IgD-negative memory B cell (primary cell): ENCODE measurements around the gene INTS1. TPM values are rescaled to one million over a fixed set of nuclear protein-coding genes. Genes with fewer than 3 reads are reported as not detected.

Experiments used
- H3K27ac Mint-ChIP-seq, 3 donors: one replicate each; pipeline ENCODE4 v1.8.0; 2020 to 2022; ENCODE audit warnings: mild to moderate bottlenecking in 3 of 3, mixed read lengths in 3 of 3, moderate library complexity in 1 of 3
- H3K27me3 Mint-ChIP-seq: one replicate; pipeline ENCODE4 v1.8.0; 2021; ENCODE audit warnings: mixed read lengths
- H3K36me3 Mint-ChIP-seq: one replicate; pipeline ENCODE4 v1.8.0; 2020; ENCODE audit warnings: mild to moderate bottlenecking, mixed read lengths
- H3K4me1 Mint-ChIP-seq, 3 donors: one replicate each; pipeline ENCODE4 v1.8.0; 2020 to 2022; ENCODE audit warnings: mixed read lengths in 3 of 3, mild to moderate bottlenecking in 1 of 3
- H3K4me3 Mint-ChIP-seq, 4 donors: one replicate each; pipeline ENCODE4 v1.8.0; 2020 to 2022; ENCODE audit warnings: mild to moderate bottlenecking in 4 of 4, mixed read lengths in 4 of 4, moderate library complexity in 3 of 4
- H3K9me3 Mint-ChIP-seq, 3 donors: one replicate each; pipeline ENCODE4 v1.8.0; 2020 to 2021; ENCODE audit warnings: mixed read lengths in 3 of 3, mild to moderate bottlenecking in 1 of 3
- polyA plus RNA-seq: library from polyadenylated mRNA; unstranded; fragments of 300-500 nt; fragmentation: Illumina TruSeq; gene quantifications from one replicate; pipeline ENCODE4 v1.2.3, GENCODE V29; 2021

The INTS1 gene, protein sequence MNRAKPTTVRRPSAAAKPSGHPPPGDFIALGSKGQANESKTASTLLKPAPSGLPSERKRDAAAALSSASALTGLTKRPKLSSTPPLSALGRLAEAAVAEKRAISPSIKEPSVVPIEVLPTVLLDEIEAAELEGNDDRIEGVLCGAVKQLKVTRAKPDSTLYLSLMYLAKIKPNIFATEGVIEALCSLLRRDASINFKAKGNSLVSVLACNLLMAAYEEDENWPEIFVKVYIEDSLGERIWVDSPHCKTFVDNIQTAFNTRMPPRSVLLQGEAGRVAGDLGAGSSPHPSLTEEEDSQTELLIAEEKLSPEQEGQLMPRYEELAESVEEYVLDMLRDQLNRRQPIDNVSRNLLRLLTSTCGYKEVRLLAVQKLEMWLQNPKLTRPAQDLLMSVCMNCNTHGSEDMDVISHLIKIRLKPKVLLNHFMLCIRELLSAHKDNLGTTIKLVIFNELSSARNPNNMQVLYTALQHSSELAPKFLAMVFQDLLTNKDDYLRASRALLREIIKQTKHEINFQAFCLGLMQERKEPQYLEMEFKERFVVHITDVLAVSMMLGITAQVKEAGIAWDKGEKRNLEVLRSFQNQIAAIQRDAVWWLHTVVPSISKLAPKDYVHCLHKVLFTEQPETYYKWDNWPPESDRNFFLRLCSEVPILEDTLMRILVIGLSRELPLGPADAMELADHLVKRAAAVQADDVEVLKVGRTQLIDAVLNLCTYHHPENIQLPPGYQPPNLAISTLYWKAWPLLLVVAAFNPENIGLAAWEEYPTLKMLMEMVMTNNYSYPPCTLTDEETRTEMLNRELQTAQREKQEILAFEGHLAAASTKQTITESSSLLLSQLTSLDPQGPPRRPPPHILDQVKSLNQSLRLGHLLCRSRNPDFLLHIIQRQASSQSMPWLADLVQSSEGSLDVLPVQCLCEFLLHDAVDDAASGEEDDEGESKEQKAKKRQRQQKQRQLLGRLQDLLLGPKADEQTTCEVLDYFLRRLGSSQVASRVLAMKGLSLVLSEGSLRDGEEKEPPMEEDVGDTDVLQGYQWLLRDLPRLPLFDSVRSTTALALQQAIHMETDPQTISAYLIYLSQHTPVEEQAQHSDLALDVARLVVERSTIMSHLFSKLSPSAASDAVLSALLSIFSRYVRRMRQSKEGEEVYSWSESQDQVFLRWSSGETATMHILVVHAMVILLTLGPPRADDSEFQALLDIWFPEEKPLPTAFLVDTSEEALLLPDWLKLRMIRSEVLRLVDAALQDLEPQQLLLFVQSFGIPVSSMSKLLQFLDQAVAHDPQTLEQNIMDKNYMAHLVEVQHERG (N-terminal part only)
- polyA plus RNA-seq, result 23.4 TPM

- Mint-ChIP-seq H3K27me3 (peaks cover 9% of the 10 kb centered on the region), H3K4me1 (peaks cover 16 to 29% (median 21%) of the 10 kb centered on the region in 3 donors), H3K4me3 (peak within 1 kb of the TSS; percentile 87 to 93 (median 92)), H3K36me3 (no peaks in the 10 kb centered on the region), H3K27ac (peak within 1 kb of the TSS; percentile 53 to 86 (median 55)), H3K9me3 (no peaks in the 10 kb centered on the region)
Observed at GRCh38 chr7:1503816-1504775, at the start of gene INTS1. Gene INTS1, minus strand, starts transcription at chr7:1504389. Its CDS starts 429 bp downstream, at chr7:1503960.

- H3K36me3 Mint-ChIP-seq, result no peaks in the 10 kb centered on the region
- peaks cover 4% of the 10 kb centered on the region for H3K27me3 Mint-ChIP-seq
- no peaks in the 10 kb centered on the region for H3K9me3 Mint-ChIP-seq
- H3K4me3 Mint-ChIP-seq, result no peak overlapping the region
- H3K4me1 Mint-ChIP-seq, result peaks cover 0 to 2% (median 1%) of the 10 kb centered on the region in 3 donors
- no peak overlapping the region for H3K27ac Mint-ChIP-seq
Observed at GRCh38 chr7:1553512-1554210, 49.5 kb upstream of the INTS1 start.

DNA sequence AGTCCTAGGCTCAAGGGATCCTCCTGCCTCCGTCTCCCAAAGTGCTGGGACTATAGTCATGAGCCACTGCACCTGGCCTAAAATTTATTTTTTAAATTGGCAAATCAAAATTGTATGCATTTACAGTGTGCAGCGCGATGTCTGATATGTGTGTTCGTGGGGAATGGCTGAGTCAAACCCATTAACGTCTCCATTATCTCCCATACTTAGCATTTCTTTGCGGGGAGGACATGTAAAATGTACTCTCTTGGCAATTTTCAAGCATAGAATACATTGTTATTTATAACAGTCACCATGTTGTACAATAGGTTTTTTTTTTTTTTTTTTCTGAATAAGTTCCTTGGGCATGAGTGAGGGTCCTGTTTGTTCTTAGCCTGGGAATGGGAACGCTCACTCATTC is 48.0 kb upstream of the INTS1 start:
- H3K9me3 Mint-ChIP-seq, result no peaks in the 10 kb centered on the region
- no peak overlapping the region for H3K27ac Mint-ChIP-seq
- H3K27me3 Mint-ChIP-seq, result peaks cover 4% of the 10 kb centered on the region
- H3K36me3 Mint-ChIP-seq, result no peaks in the 10 kb centered on the region
- peaks cover 0 to 5% (median 2%) of the 10 kb centered on the region in 3 donors for H3K4me1 Mint-ChIP-seq
- H3K4me3 Mint-ChIP-seq, result no peak overlapping the region

DNA sequence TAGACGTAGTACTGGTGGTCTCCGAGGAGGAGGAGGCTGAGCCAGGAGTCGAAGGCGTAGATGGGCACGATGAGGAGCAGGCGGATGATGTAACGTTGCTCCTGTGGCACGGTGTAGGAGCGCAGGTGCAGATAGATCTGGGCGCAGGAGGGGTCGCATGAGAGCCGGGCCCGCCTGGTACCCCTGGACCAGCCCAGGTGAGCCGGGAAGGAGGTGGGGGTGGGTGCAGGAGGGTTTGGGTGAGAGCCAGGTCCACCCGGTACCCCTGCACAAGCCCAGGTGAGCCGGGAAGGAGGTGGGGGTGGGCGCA is 46.6 kb upstream of the INTS1 start:
- no peaks in the 10 kb centered on the region for H3K36me3 Mint-ChIP-seq
- H3K9me3 Mint-ChIP-seq, result no peaks in the 10 kb centered on the region
- H3K27me3 Mint-ChIP-seq, result peaks cover 2% of the 10 kb centered on the region
- H3K4me3 Mint-ChIP-seq, result no peak overlapping the region
- no peak overlapping the region for H3K27ac Mint-ChIP-seq
- peaks cover 0 to 5% (median 0%) of the 10 kb centered on the region in 3 donors for H3K4me1 Mint-ChIP-seq

DNA sequence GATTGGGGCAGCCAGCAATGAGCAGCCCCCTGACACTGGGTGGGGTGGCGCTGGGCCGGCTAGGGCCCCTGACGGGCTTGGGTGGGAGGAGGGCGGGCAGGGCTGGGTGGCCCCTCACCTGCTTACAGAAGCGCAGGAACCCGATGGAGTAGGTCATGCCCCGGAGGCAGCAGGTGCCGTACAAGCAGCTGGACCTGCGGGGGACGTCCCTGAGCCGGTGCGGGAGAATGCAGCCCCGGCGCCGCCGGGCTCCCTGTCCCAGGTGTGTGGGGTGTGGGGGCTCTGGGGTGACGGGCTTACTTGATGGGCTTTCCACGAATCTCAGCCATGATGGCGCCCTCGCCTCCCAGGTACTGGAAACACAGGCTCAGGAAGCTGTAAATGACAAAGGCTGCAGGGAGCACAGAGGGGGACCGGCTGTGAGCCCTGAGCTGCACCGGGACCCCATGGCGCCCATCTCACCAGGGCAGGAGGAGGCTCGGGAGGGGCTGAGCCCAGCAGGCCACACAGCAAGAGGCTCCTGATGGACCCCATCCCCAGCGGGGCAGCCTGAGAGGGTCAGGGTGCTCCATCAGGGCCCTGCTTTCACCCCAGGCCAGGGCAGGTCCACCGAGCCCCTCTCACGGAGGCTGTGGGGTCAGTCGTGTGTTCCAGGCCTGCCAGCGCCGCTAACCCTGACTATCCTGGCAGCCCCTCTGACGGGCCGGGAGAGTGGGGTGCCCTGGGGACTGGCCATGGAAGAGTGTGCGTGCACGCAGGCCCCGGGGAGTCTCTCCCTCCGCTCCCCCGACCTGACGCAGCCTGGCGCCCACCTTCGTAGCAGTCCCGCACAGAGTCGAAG is 46.0 kb upstream of the INTS1 start:
- no peak overlapping the region for H3K27ac Mint-ChIP-seq
- H3K4me1 Mint-ChIP-seq, result peaks cover 0 to 5% (median 0%) of the 10 kb centered on the region in 3 donors
- H3K9me3 Mint-ChIP-seq, result no peaks in the 10 kb centered on the region
- peaks cover 2% of the 10 kb centered on the region for H3K27me3 Mint-ChIP-seq
- no peak overlapping the region for H3K4me3 Mint-ChIP-seq
- no peaks in the 10 kb centered on the region for H3K36me3 Mint-ChIP-seq

DNA sequence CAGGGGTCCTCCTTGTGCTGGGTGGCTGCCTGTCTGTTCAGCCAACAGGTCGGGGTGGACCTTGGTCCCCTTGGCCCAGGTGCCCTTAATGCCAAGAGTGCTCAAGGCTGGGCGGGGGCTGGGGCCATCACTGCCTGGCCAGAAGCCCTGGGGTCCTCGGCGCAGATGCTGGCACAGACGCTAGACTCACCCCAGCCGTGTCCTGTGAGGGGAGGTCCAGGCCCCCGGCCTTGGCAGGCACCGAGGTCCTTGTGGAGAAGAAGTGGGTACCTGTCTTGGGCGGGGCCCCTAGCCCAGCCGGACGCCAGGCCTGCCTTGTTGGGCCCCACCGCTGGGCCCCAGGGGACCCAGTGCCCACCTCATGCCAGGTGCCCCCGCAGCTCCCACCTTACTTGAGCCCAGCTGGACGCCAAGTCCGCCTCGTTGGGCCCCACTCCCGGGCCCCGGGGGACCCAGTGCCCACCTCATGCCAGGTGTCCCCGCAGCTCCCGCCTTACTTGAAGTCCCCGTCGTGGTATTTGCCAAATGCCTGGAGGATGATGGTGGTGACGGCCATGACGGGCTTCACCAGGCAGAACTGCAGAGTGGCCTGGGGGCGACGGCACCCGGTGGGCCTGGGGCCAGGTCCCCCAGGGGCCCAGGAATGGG is 45.3 kb upstream of the INTS1 start:
- H3K27me3 Mint-ChIP-seq, result peaks cover 2% of the 10 kb centered on the region
- no peaks in the 10 kb centered on the region for H3K9me3 Mint-ChIP-seq
- H3K4me3 Mint-ChIP-seq, result no peak overlapping the region
- peaks cover 0 to 5% (median 0%) of the 10 kb centered on the region in 3 donors for H3K4me1 Mint-ChIP-seq
- H3K27ac Mint-ChIP-seq, result no peak overlapping the region
- no peaks in the 10 kb centered on the region for H3K36me3 Mint-ChIP-seq

DNA sequence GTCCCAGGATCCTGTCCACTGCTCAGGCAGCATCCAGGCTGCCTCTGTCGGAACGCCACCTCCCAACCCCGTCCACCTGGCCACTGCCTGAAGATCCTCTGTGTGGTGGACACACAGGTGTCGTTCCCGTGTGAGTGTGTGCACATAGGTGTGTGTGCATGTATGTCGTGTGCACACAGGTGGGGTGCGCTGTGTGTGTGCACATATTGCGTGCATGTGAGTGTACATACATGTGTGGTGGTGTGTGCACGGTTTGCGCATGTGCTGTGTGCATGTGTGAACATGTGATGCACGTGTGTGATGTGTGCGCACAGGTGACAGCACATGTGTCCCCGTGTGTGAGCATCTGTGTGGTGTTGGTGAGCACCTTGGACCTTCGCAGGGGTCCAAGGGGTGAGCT is 44.8 kb upstream of the INTS1 start:
- H3K27ac Mint-ChIP-seq, result peak overlapping the region in 1 of 3 donors; percentile 18

GRCh38 chr7:1548438-1548831 is 44.2 kb upstream of the INTS1 start:
- Mint-ChIP-seq H3K36me3 (no peaks in the 10 kb centered on the region), H3K27me3 (peaks cover 2% of the 10 kb centered on the region), H3K4me1 (peaks cover 0 to 5% (median 0%) of the 10 kb centered on the region in 3 donors), H3K4me3 (no peak overlapping the region), H3K27ac (peak overlapping the region in 1 of 3 donors; percentile 18), H3K9me3 (no peaks in the 10 kb centered on the region)

More for the DNA sequence above, 44.8 kb upstream of the INTS1 start:
- H3K27me3 Mint-ChIP-seq, result peaks cover 2% of the 10 kb centered on the region
- no peak overlapping the region for H3K4me3 Mint-ChIP-seq
- H3K36me3 Mint-ChIP-seq, result no peaks in the 10 kb centered on the region
- H3K9me3 Mint-ChIP-seq, result no peaks in the 10 kb centered on the region
- H3K4me1 Mint-ChIP-seq, result peaks cover 0 to 5% (median 0%) of the 10 kb centered on the region in 3 donors

DNA sequence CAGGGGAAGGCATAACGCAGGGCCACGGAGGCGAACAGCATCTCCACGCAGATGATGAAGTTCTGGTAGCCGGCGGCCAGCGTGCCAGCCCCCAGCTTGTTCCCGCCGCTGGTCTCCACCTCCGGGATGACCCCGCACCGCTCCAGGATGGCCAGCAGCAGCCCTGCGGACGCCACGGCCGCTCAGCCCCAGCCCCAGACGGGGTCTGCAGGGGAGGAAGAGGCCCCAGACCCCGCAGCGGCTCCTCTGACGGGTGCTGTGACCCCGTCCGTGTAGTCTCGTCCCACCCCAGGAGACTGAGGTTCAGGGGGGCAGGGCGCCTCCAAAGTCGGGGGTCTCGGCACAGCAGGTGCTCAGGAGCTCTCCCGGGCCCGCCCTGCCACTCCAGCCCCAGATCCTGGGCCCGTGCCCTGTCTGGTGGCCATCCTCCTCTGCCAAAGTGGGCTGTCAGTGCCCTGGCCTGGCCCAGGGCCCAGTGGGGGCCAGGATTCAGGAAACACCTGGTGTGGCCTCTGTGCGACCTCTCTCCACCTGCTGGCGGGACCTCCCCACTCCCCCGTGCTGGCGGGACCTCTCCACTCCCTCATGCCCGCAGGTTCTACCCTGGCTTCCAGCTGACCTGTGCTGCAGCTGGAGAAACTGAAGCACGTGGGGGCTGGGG is 43.7 kb upstream of the INTS1 start:
- Mint-ChIP-seq H3K27ac (no peak overlapping the region), H3K4me1 (peaks cover 0 to 5% (median 0%) of the 10 kb centered on the region in 3 donors), H3K4me3 (no peak overlapping the region), H3K27me3 (peaks cover 2% of the 10 kb centered on the region), H3K36me3 (no peaks in the 10 kb centered on the region), H3K9me3 (no peaks in the 10 kb centered on the region)

DNA sequence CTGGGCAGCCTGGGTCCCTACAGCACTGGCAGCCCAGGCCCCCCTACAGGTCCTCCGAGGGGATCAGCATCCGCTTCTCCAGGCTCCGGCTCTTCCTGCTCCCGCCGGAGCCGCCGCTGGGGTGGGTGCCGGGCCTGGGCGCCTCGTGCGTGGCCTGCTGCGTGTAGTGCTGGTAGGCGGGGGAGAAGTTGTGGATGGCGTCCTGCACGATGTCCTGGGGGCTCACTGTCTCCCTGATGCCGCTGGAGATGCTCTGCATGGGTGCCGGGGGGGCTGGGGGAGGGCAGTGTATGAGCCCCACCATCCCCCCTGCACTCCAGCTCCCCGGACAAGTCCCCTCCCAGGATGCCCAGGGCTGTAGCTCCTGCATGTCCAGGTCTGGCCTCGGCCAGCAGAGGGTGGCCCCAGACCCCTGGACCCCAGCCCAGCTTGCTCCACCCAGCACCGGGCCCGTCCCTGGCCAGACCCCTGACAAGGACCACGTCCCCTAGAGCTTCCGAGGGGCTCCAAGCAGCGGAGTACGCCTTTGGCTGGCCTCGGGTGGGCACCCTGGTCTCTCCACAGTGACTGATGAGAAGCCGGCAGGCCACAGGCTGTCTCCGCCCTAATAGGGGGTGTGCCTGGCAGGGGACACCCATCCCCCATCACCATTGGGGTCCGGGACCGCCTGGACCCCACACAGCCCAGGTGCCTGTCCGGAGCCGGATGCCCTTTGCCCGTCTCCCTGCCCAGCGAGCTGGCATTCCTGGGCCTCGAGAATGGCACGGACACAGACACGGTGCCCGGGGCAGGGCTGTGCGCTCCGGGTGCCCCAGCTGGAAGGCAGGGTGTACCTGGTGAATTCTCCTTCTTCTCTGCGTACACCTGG is 43.0 kb upstream of the INTS1 start:
- no peak overlapping the region for H3K4me3 Mint-ChIP-seq
- H3K4me1 Mint-ChIP-seq, result peaks cover 0 to 5% (median 0%) of the 10 kb centered on the region in 3 donors
- no peaks in the 10 kb centered on the region for H3K36me3 Mint-ChIP-seq
- H3K9me3 Mint-ChIP-seq, result no peaks in the 10 kb centered on the region
- H3K27ac Mint-ChIP-seq, result no peak overlapping the region
- peaks cover 2% of the 10 kb centered on the region for H3K27me3 Mint-ChIP-seq

DNA sequence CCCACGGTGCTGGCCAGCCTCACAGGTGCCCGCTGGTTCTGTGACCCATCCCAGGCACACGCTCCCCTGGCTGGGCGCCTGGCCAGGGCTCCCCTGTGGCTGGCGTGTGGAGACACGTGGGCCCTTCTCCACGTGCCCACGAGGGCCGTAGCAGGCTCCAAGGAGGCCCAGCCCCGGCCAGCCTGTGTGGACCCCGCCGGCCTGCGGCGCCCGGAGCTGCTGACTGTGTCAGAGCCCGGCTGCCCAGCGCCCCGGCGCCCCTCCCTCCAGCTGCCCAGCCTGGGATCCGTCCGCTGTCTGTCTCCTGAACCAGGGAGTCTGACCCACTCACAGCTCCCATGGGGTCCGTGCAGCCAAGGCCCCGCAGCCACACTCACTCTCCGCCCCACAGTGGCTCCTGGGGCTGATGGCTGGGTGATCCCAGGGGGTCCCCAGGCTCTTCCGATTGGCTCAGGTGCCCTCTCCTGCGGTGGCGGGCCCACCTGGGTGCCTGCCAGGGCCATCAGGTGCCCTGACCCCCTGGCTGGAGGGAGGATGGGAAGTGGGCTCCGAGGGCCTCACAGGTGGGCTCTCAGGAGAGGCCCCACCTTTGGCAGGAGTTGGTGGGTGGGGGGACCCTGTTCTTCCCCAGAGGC is 42.2 kb upstream of the INTS1 start:
- peaks cover 0 to 5% (median 0%) of the 10 kb centered on the region in 3 donors for H3K4me1 Mint-ChIP-seq
- no peaks in the 10 kb centered on the region for H3K36me3 Mint-ChIP-seq
- H3K9me3 Mint-ChIP-seq, result no peaks in the 10 kb centered on the region
- peaks cover 2% of the 10 kb centered on the region for H3K27me3 Mint-ChIP-seq
- peak overlapping the region in 1 of 4 donors; percentile 51 for H3K4me3 Mint-ChIP-seq
- H3K27ac Mint-ChIP-seq, result no peak overlapping the region
